Stimulated activated memory B cell treated with anti-CD40 and anti-IgM and Interleukin-4, amounts not matched to agents 10 μg/mL and 1 μg/mL and 100 μg/mL, for 72 hours (primary cell): ENCODE data around the gene LIMCH1.
"Not testable (repeated sequence)": the region's sequence is repeated elsewhere in the genome, so short reads cannot be mapped to it uniquely, and the experiment has no call there.

Experiments
- ATAC-seq: fragments of 150-1000 bp; cut with Tn5 transposase; 2 replicates; pipeline ENCODE4 v1.10.0; 2021
- H3K27ac Mint-ChIP-seq: one replicate; pipeline ENCODE4 v1.8.0; 2022; ENCODE audit warnings: mild to moderate bottlenecking, mixed read lengths
- H3K27me3 Mint-ChIP-seq: one replicate; pipeline ENCODE4 v1.8.0; 2022; ENCODE audit warnings: mixed read lengths
- H3K36me3 Mint-ChIP-seq: one replicate; pipeline ENCODE4 v1.8.0; 2022; ENCODE audit warnings: mixed read lengths
- H3K4me1 Mint-ChIP-seq: one replicate; pipeline ENCODE4 v1.8.0; 2022; ENCODE audit warnings: mixed read lengths
- H3K4me3 Mint-ChIP-seq: one replicate; pipeline ENCODE4 v1.8.0; 2022; ENCODE audit warnings: mild to moderate bottlenecking, moderate library complexity, mixed read lengths
- H3K9me3 Mint-ChIP-seq: one replicate; pipeline ENCODE4 v1.8.0; 2022; ENCODE audit warnings: mixed read lengths

Gene LIMCH1

DNA sequence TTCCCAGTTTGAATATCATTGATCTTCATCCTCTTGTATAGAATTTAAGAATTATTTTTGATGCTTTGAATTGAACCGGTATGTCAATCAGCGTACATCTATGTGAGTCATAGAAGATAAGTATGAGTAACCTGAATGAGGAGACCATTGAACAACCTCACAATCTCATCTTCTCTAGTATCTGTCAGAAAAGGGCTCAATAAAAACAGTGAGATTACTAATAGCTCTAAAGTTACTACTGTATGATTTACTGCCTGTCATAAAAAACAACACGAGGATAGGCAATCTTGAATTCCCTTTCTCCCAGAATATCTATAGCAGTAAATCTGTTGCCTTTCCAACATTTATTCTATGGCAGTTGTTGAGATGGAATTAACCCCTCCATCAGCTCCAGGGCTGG, 174.5 kb downstream of the LIMCH1 start:
- Mint-ChIP-seq H3K9me3 (peaks cover 5% of the 10 kb centered on the region), H3K36me3 (no peaks in the 10 kb centered on the region), H3K27me3 (no peaks in the 10 kb centered on the region), H3K4me1 (no peaks in the 10 kb centered on the region), H3K27ac (no peak overlapping the region), H3K4me3 (no peak overlapping the region)
- ATAC-seq, result no peak

GRCh38 chr4:41713768-41714167, 175.8 kb downstream of the LIMCH1 start:
- Mint-ChIP-seq H3K27me3 (no peaks in the 10 kb centered on the region), H3K36me3 (no peaks in the 10 kb centered on the region), H3K9me3 (peaks cover 5% of the 10 kb centered on the region), H3K27ac (no peak overlapping the region), H3K4me3 (no peak overlapping the region), H3K4me1 (no peaks in the 10 kb centered on the region)
- ATAC-seq, result no peak

GRCh38 chr4:41714364-41715000, 176.5 kb downstream of the LIMCH1 start:
- no peaks in the 10 kb centered on the region for H3K27me3 Mint-ChIP-seq
- H3K27ac Mint-ChIP-seq, result no peak overlapping the region
- H3K36me3 Mint-ChIP-seq, result no peaks in the 10 kb centered on the region
- peaks cover 5% of the 10 kb centered on the region for H3K9me3 Mint-ChIP-seq
- H3K4me1 Mint-ChIP-seq, result no peaks in the 10 kb centered on the region
- ATAC-seq, result no peak
- no peak overlapping the region for H3K4me3 Mint-ChIP-seq

DNA sequence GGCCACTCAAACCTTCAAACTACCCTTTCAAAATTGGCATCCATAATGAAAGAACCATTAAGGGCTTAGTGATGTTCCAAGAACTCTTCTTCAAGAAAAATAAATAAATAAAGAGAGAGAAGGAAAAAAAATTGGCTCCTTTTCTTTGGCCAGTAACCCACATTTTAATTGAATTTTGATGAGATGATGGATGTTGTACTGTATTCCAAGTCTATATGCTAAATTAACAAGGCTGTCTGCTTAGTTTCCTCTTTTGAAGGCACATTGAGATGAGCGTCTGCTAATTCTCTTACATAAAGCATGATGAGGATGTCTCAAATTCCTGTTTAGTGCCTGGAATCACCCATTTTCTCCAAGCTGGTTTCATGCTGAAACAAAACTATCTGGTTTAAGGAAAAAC, 177.2 kb downstream of the LIMCH1 start:
- Mint-ChIP-seq H3K36me3 (no peaks in the 10 kb centered on the region), H3K27me3 (no peaks in the 10 kb centered on the region), H3K9me3 (peaks cover 6% of the 10 kb centered on the region), H3K4me3 (no peak overlapping the region), H3K4me1 (no peaks in the 10 kb centered on the region), H3K27ac (no peak overlapping the region)
- no peak for ATAC-seq

GRCh38 chr4:41718907-41719306, 180.9 kb downstream of the LIMCH1 start:
- no peak for ATAC-seq
- H3K27ac Mint-ChIP-seq, result no peak overlapping the region
- H3K9me3 Mint-ChIP-seq, result peaks cover 3% of the 10 kb centered on the region
- H3K4me1 Mint-ChIP-seq, result no peaks in the 10 kb centered on the region
- no peak overlapping the region for H3K4me3 Mint-ChIP-seq
- H3K27me3 Mint-ChIP-seq, result no peaks in the 10 kb centered on the region
- H3K36me3 Mint-ChIP-seq, result no peaks in the 10 kb centered on the region

GRCh38 chr4:41719417-41719816, 181.5 kb downstream of the LIMCH1 start:
- no peaks in the 10 kb centered on the region for H3K36me3 Mint-ChIP-seq
- H3K9me3 Mint-ChIP-seq, result peaks cover 3% of the 10 kb centered on the region
- no peak overlapping the region for H3K4me3 Mint-ChIP-seq
- H3K27me3 Mint-ChIP-seq, result no peaks in the 10 kb centered on the region
- no peak for ATAC-seq
- no peaks in the 10 kb centered on the region for H3K4me1 Mint-ChIP-seq
- H3K27ac Mint-ChIP-seq, result no peak overlapping the region

DNA sequence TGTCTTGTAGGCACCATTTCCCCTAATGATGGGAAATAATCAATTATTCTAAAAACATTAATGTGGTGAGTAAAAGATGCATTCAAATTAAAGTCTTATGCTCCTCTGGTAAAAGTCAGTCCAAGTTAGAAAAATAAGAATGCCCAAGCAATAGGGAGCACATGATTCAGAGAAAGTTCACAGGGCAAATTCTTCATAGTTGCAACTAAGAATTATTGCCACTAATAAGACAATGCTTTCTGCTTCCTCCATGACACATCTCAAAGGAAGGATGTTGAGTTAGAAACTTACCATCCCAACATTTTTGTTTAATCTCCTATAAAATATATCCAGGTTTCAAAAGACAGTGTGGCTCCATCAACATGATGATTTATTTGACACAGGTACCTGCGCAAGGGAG, 184.2 kb downstream of the LIMCH1 start:
- Mint-ChIP-seq H3K27me3 (no peaks in the 10 kb centered on the region), H3K9me3 (peaks cover 8% of the 10 kb centered on the region), H3K27ac (no peak overlapping the region), H3K4me1 (no peaks in the 10 kb centered on the region), H3K36me3 (peaks cover 6% of the 10 kb centered on the region), H3K4me3 (no peak overlapping the region)
- ATAC-seq, result no peak

- no peak for ATAC-seq
- H3K27me3 Mint-ChIP-seq, result peaks cover under 1% of the 10 kb centered on the region
- no peak overlapping the region for H3K27ac Mint-ChIP-seq
- no peak overlapping the region for H3K4me3 Mint-ChIP-seq
- peaks cover 8% of the 10 kb centered on the region for H3K9me3 Mint-ChIP-seq
- peaks cover 6% of the 10 kb centered on the region for H3K36me3 Mint-ChIP-seq
- no peaks in the 10 kb centered on the region for H3K4me1 Mint-ChIP-seq
Measured at GRCh38 chr4:41723286-41723685, 185.3 kb downstream of the LIMCH1 start.

DNA sequence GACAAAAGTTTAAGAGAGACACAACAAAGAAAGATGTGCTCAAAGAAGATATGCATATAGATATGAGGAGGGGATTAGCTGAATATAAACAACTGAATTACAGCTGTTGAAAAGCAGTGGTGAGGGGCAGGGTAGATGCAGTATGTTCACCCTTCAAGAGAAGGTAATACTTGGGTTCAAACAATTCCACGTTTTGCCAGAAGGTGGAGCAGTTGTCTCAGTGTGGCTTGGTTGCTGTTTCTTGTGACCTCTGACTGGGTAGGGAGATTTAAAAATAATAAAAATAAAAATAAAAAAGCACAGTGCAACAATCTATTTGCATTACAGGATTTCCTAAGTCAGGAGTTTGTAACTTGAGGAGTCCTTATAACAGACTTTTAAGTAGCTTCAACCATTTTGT, 187.3 kb downstream of the LIMCH1 start:
- Mint-ChIP-seq H3K9me3 (peaks cover 6% of the 10 kb centered on the region), H3K4me1 (no peaks in the 10 kb centered on the region), H3K4me3 (no peak overlapping the region), H3K27ac (no peak overlapping the region), H3K36me3 (peaks cover 6% of the 10 kb centered on the region), H3K27me3 (peaks cover 10% of the 10 kb centered on the region)
- ATAC-seq, result no peak

GRCh38 chr4:41727861-41728572, 190.1 kb downstream of the LIMCH1 start:
- H3K4me3 Mint-ChIP-seq, result no peak overlapping the region
- H3K27me3 Mint-ChIP-seq, result peaks cover 10% of the 10 kb centered on the region
- H3K36me3 Mint-ChIP-seq, result peaks cover 6% of the 10 kb centered on the region
- no peak overlapping the region for H3K27ac Mint-ChIP-seq
- ATAC-seq, result no peak
- H3K9me3 Mint-ChIP-seq, result peaks cover 5% of the 10 kb centered on the region
- no peaks in the 10 kb centered on the region for H3K4me1 Mint-ChIP-seq

GRCh38 chr4:41728573-41728913, 190.6 kb downstream of the LIMCH1 start:
- Mint-ChIP-seq H3K9me3 (peaks cover 5% of the 10 kb centered on the region), H3K36me3 (peaks cover 6% of the 10 kb centered on the region), H3K27me3 (peaks cover 10% of the 10 kb centered on the region), H3K4me1 (no peaks in the 10 kb centered on the region), H3K4me3 (no peak overlapping the region), H3K27ac (no peak overlapping the region)
- ATAC-seq, result no peak

DNA sequence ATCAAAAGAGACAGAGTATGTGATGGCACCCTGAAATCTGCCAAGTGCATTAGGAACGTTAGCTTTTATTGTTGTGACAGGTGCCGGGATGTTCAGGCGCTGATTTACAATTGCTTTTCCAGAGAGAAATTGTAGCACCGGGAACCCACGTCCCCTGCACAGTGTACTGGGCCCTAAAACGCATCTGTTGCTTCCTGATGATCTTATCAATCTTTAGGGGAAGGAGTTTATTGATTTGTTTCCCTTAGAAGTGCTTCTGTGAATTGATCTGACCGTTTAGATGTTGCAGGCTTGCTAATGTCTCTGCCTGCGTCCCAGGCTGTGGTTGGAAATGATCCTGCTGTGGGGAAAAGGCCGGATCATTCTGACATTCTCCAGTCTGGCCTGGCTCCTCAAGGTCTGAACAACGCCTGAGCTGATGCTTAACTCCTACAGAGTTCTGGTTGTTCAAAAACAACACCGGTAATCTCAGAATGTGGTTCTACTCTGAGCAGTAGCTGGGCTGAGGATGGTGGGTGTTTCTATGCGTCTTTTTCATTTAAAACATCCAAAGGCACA, 193.7 kb downstream of the LIMCH1 start:
- Mint-ChIP-seq H3K36me3 (no peaks in the 10 kb centered on the region), H3K9me3 (no peaks in the 10 kb centered on the region), H3K27me3 (peaks cover 10% of the 10 kb centered on the region), H3K27ac (no peak overlapping the region), H3K4me3 (no peak overlapping the region), H3K4me1 (no peaks in the 10 kb centered on the region)
- no peak for ATAC-seq

DNA sequence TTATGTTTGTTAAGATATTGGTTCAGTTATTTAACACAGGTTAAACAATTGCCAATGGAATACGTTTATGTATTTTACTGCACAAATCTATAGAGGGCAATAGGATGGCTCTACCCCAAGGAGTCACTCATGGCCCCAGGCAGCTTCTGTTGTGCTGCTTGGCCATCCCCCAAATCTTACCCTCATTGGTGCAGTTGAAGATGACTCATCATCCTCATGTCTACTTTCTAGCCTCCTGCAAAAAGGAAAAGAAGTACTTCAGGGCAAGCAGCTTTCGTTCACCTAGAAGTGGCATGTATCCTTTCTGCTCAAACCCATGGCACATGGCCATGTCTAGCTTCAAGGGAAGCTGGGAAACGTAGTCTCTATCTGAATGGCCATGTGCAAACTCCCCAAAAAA, 196.4 kb downstream of the LIMCH1 start:
- no peak for ATAC-seq
- no peaks in the 10 kb centered on the region for H3K36me3 Mint-ChIP-seq
- no peaks in the 10 kb centered on the region for H3K27me3 Mint-ChIP-seq
- no peak overlapping the region for H3K4me3 Mint-ChIP-seq
- no peak overlapping the region for H3K27ac Mint-ChIP-seq
- no peaks in the 10 kb centered on the region for H3K4me1 Mint-ChIP-seq
- H3K9me3 Mint-ChIP-seq, result no peaks in the 10 kb centered on the region

DNA sequence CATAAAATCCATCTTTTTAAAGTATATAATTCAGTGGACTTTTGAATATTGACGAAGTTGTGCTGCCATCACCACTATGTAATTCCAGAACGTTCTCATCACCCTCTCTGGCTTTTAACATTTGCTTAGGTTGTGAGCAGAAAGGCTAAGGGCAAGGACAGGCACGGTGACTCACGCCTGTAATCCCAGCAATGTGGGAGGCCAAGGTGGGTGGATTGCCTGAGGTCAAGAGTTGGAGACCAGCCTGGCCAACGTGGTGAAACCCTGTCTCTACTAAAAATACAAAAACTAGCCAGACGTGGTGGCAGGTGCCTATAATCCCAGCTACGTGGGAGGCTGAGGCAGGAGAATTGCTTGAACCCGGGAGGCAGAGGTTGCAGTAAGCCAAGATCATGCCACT, 199.5 kb downstream of the LIMCH1 start:
- H3K9me3 Mint-ChIP-seq, H3K27ac Mint-ChIP-seq, H3K27me3 Mint-ChIP-seq, H3K4me1 Mint-ChIP-seq, H3K36me3 Mint-ChIP-seq, ATAC-seq, H3K4me3 Mint-ChIP-seq: not testable (repeated sequence)

- Mint-ChIP-seq H3K27ac (no peak overlapping the region), H3K9me3 (no peaks in the 10 kb centered on the region), H3K4me3 (no peak overlapping the region)
Measured at GRCh38 chr4:41741354-41741753, 203.4 kb downstream of the LIMCH1 start.

GRCh38 chr4:41744572-41745291, 206.8 kb downstream of the LIMCH1 start:
- no peaks in the 10 kb centered on the region for H3K4me1 Mint-ChIP-seq
- no peak for ATAC-seq
- H3K4me3 Mint-ChIP-seq, result no peak overlapping the region

More at GRCh38 chr4:41741354-41741753, 203.4 kb downstream of the LIMCH1 start:
- peaks cover 23% of the 10 kb centered on the region for H3K27me3 Mint-ChIP-seq
- no peak for ATAC-seq
- H3K36me3 Mint-ChIP-seq, result no peaks in the 10 kb centered on the region
- H3K4me1 Mint-ChIP-seq, result no peaks in the 10 kb centered on the region

More at GRCh38 chr4:41744572-41745291, 206.8 kb downstream of the LIMCH1 start:
- Mint-ChIP-seq H3K27me3 (peaks cover 56% of the 10 kb centered on the region), H3K36me3 (no peaks in the 10 kb centered on the region), H3K27ac (no peak overlapping the region), H3K9me3 (no peaks in the 10 kb centered on the region)
